ENCODE data around the gene GPR42. TPM values are rescaled to one million over a fixed set of nuclear protein-coding genes. Genes with fewer than 3 reads are reported as not detected.
"Not testable (repeated sequence)": the region's sequence is repeated elsewhere in the genome, so short reads cannot be mapped to it uniquely, and the experiment has no call there.

GPR42 gene
- total RNA-seq, 1 donor from 2014 or later: not detected

GRCh38 chr19:35363711-35364425, 7.0 kb upstream of the GPR42 start:
- DNase-seq: no peak

GRCh38 chr19:35365303-35365702, 5.6 kb upstream of the GPR42 start:
- DNase-seq: no peak

GRCh38 chr19:35368378-35368777, 2.5 kb upstream of the GPR42 start:
- no peak for DNase-seq

DNA sequence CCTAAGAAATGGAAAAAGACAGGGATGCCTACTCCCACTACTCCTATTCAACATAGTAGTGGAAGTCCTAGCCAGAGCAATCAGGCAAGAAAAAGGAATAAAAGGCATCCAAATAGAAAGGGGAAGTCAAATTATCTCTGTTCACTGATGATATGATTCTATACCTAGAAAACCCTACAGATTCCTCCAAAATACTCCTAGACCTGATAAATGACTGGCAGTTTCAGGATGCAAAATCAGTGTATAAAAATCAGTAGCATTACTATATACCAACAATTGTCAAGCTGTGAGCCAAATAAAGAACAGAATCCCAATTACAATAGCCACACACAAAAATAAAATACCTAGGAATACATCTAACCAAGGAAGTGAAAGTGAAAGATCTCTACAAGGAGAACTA, 1.3 kb upstream of the GPR42 start:
- no peak for DNase-seq

DNA sequence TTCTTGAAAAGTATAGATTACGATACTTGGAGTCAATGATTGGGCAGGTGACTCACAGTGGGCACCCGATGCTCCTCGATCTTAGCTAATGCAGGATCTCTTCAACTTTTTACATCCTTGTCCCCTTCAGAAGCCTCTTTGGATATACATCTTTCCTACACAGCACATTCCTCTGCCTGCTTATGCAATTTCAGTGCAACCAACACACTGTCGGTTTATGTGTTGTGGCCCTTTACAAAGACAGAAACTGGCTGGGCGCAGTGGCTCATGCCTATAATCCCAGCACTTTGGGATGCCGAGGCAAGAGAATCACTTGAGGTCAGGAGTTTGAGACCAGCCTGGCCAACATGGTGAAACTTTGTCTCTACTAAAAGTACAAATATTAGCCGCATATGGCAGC, 2.6 kb downstream of the GPR42 start:
- DNase-seq: no peak

DNA sequence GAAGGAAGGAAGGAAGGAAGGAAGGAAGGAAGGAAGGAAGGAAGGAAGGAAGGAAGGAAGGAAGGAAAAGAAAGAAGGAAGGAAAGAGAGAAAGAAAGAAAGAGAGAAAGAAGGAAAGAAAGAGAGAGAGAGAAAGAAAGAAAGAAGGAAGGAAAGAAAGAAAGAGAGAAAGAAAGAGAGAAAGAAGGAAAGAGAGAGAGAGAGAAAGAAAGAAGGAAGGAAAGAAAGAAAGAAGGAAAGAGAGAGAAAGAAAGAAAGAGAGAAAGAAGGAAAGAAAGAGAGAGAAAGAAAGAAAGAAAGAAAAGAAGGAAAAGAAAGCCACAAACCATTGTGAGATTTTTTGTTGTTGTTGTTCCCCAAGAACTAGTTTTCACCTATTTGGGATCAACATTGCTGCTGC, 3.2 kb downstream of the GPR42 start:
- not testable (repeated sequence) for DNase-seq

DNA sequence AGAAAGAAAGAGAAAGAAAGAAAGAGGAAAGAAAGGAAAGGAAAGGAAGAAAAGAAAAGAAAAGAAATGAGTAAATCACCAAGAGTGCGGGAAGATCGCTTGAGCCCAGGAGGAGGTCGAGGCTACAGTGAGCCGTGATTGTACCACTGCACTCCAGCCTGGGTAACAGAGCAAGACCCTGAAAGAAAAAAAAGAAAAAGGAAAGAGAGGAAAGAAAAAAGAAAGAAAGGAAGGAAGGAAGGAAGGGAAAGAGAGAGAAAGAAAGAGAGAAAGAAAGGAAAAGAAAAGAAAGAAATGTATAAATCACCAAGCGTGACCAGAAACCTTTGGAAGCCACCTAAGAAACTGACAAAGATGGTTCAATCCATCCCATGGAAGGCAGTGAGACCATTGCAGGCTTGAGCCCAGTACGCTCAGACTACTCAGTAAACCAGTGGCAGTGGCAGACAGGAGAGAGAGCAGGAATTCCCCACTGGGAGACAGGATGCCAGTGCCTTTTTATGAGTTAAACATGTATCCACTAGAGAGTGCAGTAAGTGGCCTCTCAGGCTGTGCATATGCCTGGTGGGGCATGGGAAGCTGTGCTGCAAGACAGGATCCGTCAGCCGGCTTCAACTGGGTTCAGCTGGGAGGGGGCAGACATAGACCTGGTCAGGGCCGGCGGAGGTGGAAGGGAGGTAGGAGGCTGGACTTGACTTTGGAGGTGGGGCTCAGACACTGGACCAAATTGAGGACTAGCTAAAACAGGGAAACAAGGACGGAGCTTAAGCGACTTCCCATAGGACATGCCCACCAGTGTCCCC, 4.8 kb downstream of the GPR42 start:
- DNase-seq: no peak

DNA sequence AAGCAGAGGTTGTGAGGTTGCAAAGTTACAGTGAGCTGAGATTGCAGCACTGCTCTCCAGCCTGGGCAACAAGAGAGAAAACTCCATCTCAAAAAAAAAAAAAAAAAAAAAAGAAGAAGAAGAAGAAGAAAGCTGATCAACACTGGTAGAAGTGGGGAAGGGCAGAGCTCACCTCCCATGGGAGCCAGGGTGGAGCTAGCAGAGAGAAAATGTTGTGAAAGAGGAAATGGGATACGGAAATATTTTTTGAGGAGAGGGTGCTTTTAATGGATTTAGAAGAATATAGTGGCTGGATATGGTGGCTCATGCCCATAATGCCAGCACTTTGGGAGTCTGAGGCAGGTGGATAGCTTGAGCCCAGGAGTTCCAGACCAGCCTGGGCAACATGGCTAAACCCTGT, 6.8 kb downstream of the GPR42 start:
- DNase-seq: no peak

- no peak for DNase-seq
Observed at GRCh38 chr19:35378356-35378755, 7.5 kb downstream of the GPR42 start.

DNA sequence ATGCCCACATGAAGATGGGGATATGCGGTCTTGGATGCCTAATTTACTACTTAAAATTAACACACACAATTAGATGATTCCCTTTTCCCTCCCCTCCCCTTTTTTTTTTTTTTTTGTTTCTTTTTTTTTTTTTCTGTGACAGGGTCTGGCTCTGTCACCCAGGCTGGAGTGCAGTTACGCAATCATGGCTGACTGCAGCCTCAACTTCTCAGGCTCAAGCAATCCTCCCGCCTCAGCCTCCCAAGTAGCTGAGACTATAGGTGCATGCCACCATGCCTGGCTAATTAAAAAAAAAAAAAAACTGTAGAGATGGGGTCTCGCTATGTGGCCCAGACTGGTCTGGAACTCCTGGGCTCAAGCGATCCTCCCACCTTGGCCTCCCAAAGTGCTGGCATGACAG, 8.7 kb downstream of the GPR42 start:
- not testable (repeated sequence) for DNase-seq

DNA sequence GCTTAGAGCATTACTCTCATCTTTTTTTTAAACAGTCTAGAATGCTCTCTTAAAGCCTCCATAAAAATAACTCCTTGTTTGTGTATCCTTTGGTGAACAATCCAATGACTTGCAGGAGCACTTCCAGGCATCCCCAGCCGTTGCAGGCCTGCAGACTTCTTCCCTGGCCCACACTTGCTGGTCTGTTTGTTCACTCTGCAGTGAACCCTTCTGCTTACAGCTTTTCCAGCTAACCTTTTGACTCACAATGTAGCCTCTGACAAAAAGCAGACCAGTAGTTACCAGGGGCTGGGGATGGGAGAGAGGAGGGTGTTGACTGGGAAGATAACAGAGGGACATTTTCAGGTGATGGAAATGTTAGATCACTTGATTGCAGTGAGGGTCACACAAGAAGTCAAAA, 9.1 kb downstream of the GPR42 start:
- no peak for DNase-seq

DNA sequence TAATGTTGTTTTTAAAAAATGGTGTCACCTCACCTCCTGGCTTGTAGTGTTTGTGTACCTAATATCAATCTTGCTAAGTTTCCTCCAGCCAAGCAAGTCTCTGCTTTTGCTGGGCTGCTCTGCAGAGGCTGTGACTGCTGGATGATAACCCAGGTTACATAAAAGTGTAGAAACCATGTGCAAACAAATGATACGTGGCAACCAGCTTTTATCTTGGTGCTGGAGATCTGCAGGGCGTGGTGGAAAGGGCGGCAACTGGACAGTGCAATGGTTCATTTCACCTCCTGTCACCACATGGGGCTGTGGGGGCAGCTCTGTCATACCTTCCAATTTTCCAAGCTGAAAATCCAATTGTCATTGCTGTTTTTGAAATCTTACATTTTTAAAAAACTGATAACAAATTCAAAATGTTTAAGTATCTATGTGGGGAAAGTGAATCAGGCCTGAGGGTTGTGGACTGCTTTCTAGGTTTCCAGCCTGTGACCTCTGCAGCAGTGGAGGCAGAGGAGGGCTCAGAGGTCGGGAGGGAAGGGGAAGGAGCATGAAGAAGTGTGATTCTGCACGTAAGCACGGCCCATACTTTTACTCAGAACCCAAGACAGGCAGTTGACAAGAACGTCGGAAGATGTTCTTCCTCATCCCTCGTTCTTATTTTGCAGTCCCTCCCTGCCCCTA, 9.7 kb downstream of the GPR42 start:
- DNase-seq: no peak

DNA sequence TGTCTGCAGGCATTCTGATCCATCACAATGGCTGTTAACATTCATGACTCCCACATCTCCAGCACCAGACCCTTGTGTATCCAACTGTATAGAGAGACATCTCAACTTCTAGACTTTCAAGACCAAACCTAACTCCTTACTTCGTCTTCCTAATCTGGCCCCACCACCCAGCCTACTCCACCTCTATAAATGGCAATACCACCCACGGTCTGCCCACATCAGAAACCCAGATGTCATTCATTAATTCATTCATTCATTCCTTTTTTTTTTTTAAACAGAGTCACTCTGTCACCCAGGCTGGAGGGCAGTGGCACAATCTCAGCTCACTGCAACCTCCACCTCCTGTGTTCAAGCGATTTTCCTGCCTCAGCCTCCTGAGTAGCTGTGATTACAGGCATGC, 10.4 kb downstream of the GPR42 start:
- DNase-seq: no peak

DNA sequence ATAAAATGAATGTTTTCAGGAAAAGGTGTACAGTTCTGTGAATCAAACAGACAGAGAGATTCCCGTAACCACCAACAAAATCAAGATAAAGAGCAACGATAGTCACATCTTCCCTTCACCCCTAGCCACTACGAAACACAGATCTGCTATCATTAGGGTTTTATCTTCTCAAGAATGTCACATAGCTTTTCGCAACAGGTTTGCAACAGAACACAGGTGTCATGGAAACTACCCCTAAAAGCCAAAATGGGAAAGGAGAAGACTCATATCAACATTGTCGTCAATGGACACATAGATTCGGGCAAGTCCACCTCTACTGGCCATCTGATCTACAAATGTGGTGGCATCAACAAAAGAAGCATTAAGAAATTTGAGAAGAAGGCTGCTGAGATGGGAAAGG, 11.1 kb downstream of the GPR42 start:
- no peak for DNase-seq

DNA sequence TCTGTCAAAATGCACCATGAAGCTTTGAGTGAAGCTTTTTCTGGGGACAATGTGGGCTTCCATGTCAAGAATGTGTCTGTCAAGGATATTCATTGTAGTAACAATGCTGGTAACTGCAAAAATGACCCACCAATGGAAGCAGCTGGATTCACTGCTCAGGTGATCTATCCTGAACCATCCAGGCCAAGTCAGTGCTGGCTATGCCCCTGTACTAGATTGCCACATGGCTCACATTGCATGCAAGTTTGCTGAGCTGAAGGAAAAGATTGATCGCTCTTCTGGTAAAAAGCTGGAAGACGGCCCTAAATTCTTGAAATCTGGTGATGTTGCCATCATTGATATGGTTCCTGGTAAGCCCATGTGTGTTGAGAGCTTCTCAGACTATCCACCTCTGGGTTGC, 12.7 kb downstream of the GPR42 start:
- no peak for DNase-seq

GRCh38 chr19:35388277-35389054, 17.6 kb downstream of the GPR42 start:
- no peak for DNase-seq

- no peak for DNase-seq
Observed at GRCh38 chr19:35389192-35389861, 18.5 kb downstream of the GPR42 start.

DNA sequence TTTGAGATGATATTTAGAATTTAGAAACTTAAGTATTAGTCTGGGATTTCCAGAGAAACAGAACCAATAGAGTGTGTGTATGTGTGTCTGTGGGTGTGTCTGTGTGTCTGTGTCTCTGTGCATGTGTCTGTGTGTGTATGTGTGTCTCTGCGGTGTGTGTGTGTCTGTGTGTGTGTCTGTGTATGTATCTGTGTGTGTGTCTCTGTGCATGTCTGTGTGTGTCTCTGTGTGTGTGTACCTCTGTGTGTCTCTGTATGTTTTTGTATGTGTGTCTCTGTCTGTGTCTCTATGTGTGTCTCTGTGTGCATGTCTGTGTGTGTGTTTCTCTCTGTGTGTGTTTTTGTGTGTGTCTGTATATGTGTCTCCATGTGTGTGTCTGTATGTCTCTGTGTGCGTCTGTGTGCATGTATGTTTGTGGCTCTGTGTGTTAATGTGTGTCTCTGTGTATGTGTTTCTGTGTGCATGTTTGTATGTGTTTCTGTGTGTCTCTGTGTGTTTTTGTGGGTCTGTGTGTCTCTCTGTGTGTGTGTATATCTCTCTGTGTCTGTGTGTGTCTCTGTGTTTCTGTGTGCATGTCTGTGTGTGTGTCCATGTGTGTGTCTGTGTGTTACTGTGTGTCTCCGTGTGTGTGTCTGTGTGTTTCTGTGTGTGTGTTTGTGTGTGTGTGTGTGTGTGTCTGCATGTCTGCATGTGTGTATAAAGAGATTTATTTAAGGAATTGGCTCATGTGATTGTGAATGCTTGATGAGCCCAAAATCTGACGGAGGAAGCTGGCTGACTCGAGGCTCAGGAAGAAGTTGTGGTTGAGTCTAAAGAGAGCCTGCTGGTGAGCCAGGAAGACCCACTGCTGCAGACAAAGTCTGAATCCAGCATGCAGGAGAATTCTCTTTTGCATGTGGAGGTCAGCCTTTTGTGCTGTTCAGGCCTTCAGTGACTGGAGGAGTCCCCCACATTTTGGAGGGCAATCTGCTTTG, 22.2 kb downstream of the GPR42 start:
- no peak for DNase-seq

DNA sequence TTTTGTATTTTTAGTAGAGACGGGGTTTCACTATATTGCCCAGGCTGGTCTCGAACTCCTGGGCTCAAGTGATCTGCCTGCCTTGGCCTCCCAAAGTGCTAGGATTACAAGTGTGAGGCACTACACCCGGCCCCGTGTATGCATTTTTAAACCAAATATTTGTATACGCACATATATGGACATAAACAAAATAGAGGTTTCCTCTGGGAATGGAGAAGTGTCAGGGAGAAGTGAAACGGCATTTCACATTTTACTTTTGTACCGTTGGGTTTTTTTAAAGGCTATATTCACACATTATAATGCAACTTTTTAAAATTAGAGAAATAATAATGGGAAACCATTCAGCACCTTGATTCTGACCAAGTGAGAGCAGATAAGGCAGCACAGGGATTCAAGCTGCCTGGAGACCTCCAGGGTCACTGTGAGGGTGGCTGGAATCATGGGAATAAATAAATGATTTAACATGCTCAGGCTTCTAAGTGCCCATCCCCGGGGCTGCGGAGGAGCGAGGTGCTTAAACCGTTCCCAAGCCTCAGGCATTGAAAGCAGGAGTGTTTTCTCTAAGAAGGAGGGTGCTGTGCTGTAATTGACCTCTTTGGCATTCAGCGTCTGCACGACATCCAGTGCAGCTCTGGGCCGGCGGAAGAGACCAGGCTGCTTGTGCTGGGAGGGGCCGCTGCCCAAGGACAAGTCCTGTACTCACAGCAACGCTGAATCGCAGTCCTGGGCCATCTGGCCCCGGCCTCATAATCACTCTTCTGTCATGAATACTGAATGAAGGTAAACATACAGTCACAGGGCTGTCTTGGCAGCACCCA, 24.7 kb downstream of the GPR42 start:
- no peak for DNase-seq
